Measurements from ENCODE around the gene ABCG2. TPM values are rescaled to one million over a fixed set of nuclear protein-coding genes. Genes with fewer than 3 reads are reported as not detected.
"Not testable (repeated sequence)": the region's sequence is repeated elsewhere in the genome, so short reads cannot be mapped to it uniquely, and the experiment has no call there.

ABCG2 gene
- total and polyA plus RNA-seq, 5 donors from 2014 or later = 0.27 to 0.69 (median 0.48) TPM

- Histone ChIP-seq H3K4me1 (ENCODE audit: control insufficient read depth, insufficient read depth, low read length, poor library complexity, severe bottlenecking) (no peaks in the 10 kb centered on the region), H3K27ac (ENCODE audit: insufficient read depth, low read length, poor library complexity, severe bottlenecking) (no peak overlapping the region), H3K9me3 (ENCODE audit: control insufficient read depth in 2 of 2, low read length in 2 of 2) (no peaks in the 10 kb centered on the region), H3K4me3 (ENCODE audit: low read depth, low read length) (no peak overlapping the region), H3K27me3 (ENCODE audit: control insufficient read depth, insufficient read depth, low read length) (no peaks in the 10 kb centered on the region), H3K36me3 (ENCODE audit: control insufficient read depth, insufficient read depth, low read length) (no peaks in the 10 kb centered on the region)
- no peak overlapping the region for H3K4me3 Mint-ChIP-seq
- ATAC-seq (ENCODE audit: low read depth in 2 of 2) (no peak), DNase-seq (no peak)
- H3K4me1 Mint-ChIP-seq = no peaks in the 10 kb centered on the region
- H3K27me3 Mint-ChIP-seq = no peaks in the 10 kb centered on the region
- H3K9me3 Mint-ChIP-seq = no peaks in the 10 kb centered on the region
- no peaks in the 10 kb centered on the region for H3K36me3 Mint-ChIP-seq
- no peak overlapping the region for H3K27ac Mint-ChIP-seq
Measured at GRCh38 chr4:88109123-88109881, 49.1 kb downstream of the ABCG2 start.

GRCh38 chr4:88108747-88109122 is 49.7 kb downstream of the ABCG2 start:
- Histone ChIP-seq H3K36me3 (ENCODE audit: control insufficient read depth, insufficient read depth, low read length) (no peaks in the 10 kb centered on the region), H3K9me3 (ENCODE audit: control insufficient read depth in 2 of 2, low read length in 2 of 2) (no peaks in the 10 kb centered on the region), H3K27me3 (ENCODE audit: control insufficient read depth, insufficient read depth, low read length) (no peaks in the 10 kb centered on the region), H3K27ac (ENCODE audit: insufficient read depth, low read length, poor library complexity, severe bottlenecking) (no peak overlapping the region), H3K4me3 (ENCODE audit: low read depth, low read length) (no peak overlapping the region), H3K4me1 (ENCODE audit: control insufficient read depth, insufficient read depth, low read length, poor library complexity, severe bottlenecking) (no peaks in the 10 kb centered on the region)
- Mint-ChIP-seq H3K9me3 (no peaks in the 10 kb centered on the region), H3K36me3 (no peaks in the 10 kb centered on the region), H3K27me3 (no peaks in the 10 kb centered on the region), H3K27ac (no peak overlapping the region), H3K4me1 (no peaks in the 10 kb centered on the region), H3K4me3 (no peak overlapping the region)
- DNase-seq = no peak
- ATAC-seq (ENCODE audit: low read depth in 2 of 2) = no peak

- not testable (repeated sequence) for ATAC-seq (ENCODE audit: low read depth in 2 of 2); H3K27ac Mint-ChIP-seq; H3K4me1 Mint-ChIP-seq; H3K27me3 ChIP-seq (ENCODE audit: control insufficient read depth, insufficient read depth, low read length); H3K4me3 Mint-ChIP-seq; H3K36me3 ChIP-seq (ENCODE audit: control insufficient read depth, insufficient read depth, low read length); H3K27me3 Mint-ChIP-seq; H3K9me3 Mint-ChIP-seq; H3K4me1 ChIP-seq (ENCODE audit: control insufficient read depth, insufficient read depth, low read length, poor library complexity, severe bottlenecking); H3K4me3 ChIP-seq (ENCODE audit: low read depth, low read length); DNase-seq; H3K9me3 ChIP-seq (ENCODE audit: control insufficient read depth in 2 of 2, low read length in 2 of 2); H3K36me3 Mint-ChIP-seq; H3K27ac ChIP-seq (ENCODE audit: insufficient read depth, low read length, poor library complexity, severe bottlenecking)
Measured at GRCh38 chr4:88108108-88108465, 50.4 kb downstream of the ABCG2 start.

- no peak overlapping the region for H3K27ac ChIP-seq (ENCODE audit: insufficient read depth, low read length, poor library complexity, severe bottlenecking)
- H3K9me3 ChIP-seq (ENCODE audit: control insufficient read depth in 2 of 2, low read length in 2 of 2) = no peaks in the 10 kb centered on the region
- DNase-seq (no peak), ATAC-seq (ENCODE audit: low read depth in 2 of 2) (no peak)
- H3K36me3 ChIP-seq (ENCODE audit: control insufficient read depth, insufficient read depth, low read length) = no peaks in the 10 kb centered on the region
- no peaks in the 10 kb centered on the region for H3K27me3 Mint-ChIP-seq
- H3K27me3 ChIP-seq (ENCODE audit: control insufficient read depth, insufficient read depth, low read length) = no peaks in the 10 kb centered on the region
- no peak overlapping the region for H3K4me3 ChIP-seq (ENCODE audit: low read depth, low read length)
- no peaks in the 10 kb centered on the region for H3K4me1 Mint-ChIP-seq
- no peaks in the 10 kb centered on the region for H3K36me3 Mint-ChIP-seq
- no peaks in the 10 kb centered on the region for H3K9me3 Mint-ChIP-seq
- no peak overlapping the region for H3K4me3 Mint-ChIP-seq
- no peak overlapping the region for H3K27ac Mint-ChIP-seq
- H3K4me1 ChIP-seq (ENCODE audit: control insufficient read depth, insufficient read depth, low read length, poor library complexity, severe bottlenecking) = no peaks in the 10 kb centered on the region
Measured at GRCh38 chr4:88107406-88108107, 50.9 kb downstream of the ABCG2 start.

GRCh38 chr4:88106205-88106604 is 52.2 kb downstream of the ABCG2 start:
- H3K36me3 ChIP-seq (ENCODE audit: control insufficient read depth, insufficient read depth, low read length) = no peaks in the 10 kb centered on the region
- H3K27me3 Mint-ChIP-seq = no peaks in the 10 kb centered on the region
- no peak for DNase-seq
- no peak overlapping the region for H3K27ac Mint-ChIP-seq
- no peak for ATAC-seq (ENCODE audit: low read depth in 2 of 2)
- no peaks in the 10 kb centered on the region for H3K4me1 ChIP-seq (ENCODE audit: control insufficient read depth, insufficient read depth, low read length, poor library complexity, severe bottlenecking)
- H3K9me3 ChIP-seq (ENCODE audit: control insufficient read depth in 2 of 2, low read length in 2 of 2) = no peaks in the 10 kb centered on the region
- H3K4me3 Mint-ChIP-seq = no peak overlapping the region
- no peaks in the 10 kb centered on the region for H3K9me3 Mint-ChIP-seq
- H3K27ac ChIP-seq (ENCODE audit: insufficient read depth, low read length, poor library complexity, severe bottlenecking) = no peak overlapping the region
- no peak overlapping the region for H3K4me3 ChIP-seq (ENCODE audit: low read depth, low read length)
- no peaks in the 10 kb centered on the region for H3K4me1 Mint-ChIP-seq
- no peaks in the 10 kb centered on the region for H3K27me3 ChIP-seq (ENCODE audit: control insufficient read depth, insufficient read depth, low read length)
- no peaks in the 10 kb centered on the region for H3K36me3 Mint-ChIP-seq

GRCh38 chr4:88104902-88105610 is 53.4 kb downstream of the ABCG2 start:
- Mint-ChIP-seq H3K27ac (no peak overlapping the region), H3K27me3 (no peaks in the 10 kb centered on the region), H3K4me1 (no peaks in the 10 kb centered on the region), H3K9me3 (no peaks in the 10 kb centered on the region), H3K4me3 (no peak overlapping the region), H3K36me3 (no peaks in the 10 kb centered on the region)
- ATAC-seq (ENCODE audit: low read depth in 2 of 2) = no peak
- H3K4me1 ChIP-seq (ENCODE audit: control insufficient read depth, insufficient read depth, low read length, poor library complexity, severe bottlenecking) = no peaks in the 10 kb centered on the region
- H3K36me3 ChIP-seq (ENCODE audit: control insufficient read depth, insufficient read depth, low read length) = no peaks in the 10 kb centered on the region
- H3K9me3 ChIP-seq (ENCODE audit: control insufficient read depth in 2 of 2, low read length in 2 of 2) = no peaks in the 10 kb centered on the region
- no peak overlapping the region for H3K4me3 ChIP-seq (ENCODE audit: low read depth, low read length)
- no peaks in the 10 kb centered on the region for H3K27me3 ChIP-seq (ENCODE audit: control insufficient read depth, insufficient read depth, low read length)
- no peak for DNase-seq
- no peak overlapping the region for H3K27ac ChIP-seq (ENCODE audit: insufficient read depth, low read length, poor library complexity, severe bottlenecking)

- Mint-ChIP-seq H3K4me1 (no peaks in the 10 kb centered on the region), H3K9me3 (no peaks in the 10 kb centered on the region), H3K27ac (no peak overlapping the region), H3K36me3 (no peaks in the 10 kb centered on the region), H3K4me3 (no peak overlapping the region), H3K27me3 (no peaks in the 10 kb centered on the region)
- H3K4me3 ChIP-seq (ENCODE audit: low read depth, low read length) = no peak overlapping the region
- no peaks in the 10 kb centered on the region for H3K9me3 ChIP-seq (ENCODE audit: control insufficient read depth in 2 of 2, low read length in 2 of 2)
- H3K4me1 ChIP-seq (ENCODE audit: control insufficient read depth, insufficient read depth, low read length, poor library complexity, severe bottlenecking) = no peaks in the 10 kb centered on the region
- H3K27me3 ChIP-seq (ENCODE audit: control insufficient read depth, insufficient read depth, low read length) = no peaks in the 10 kb centered on the region
- no peak overlapping the region for H3K27ac ChIP-seq (ENCODE audit: insufficient read depth, low read length, poor library complexity, severe bottlenecking)
- no peaks in the 10 kb centered on the region for H3K36me3 ChIP-seq (ENCODE audit: control insufficient read depth, insufficient read depth, low read length)
- DNase-seq (no peak), ATAC-seq (ENCODE audit: low read depth in 2 of 2) (no peak)
Measured at GRCh38 chr4:88102026-88102425, 56.4 kb downstream of the ABCG2 start.

All from CD4-positive, CD25-positive, alpha-beta regulatory T cell (primary cell).